GM21619 (cell line): ENCODE data around the gene SIGLEC12.
"Not testable (repeated sequence)": the region's sequence is repeated elsewhere in the genome, so short reads cannot be mapped to it uniquely, and the experiment has no call there.

Experiments used
- ATAC-seq: cut with Tn5 transposase; IDR thresholded peaks from one replicate; pipeline ENCODE4 v1.9.1; 2021; ENCODE audit not compliant: unreplicated experiment

SIGLEC12 gene

GRCh38 chr19:51524666-51525264 is 23.2 kb upstream of the SIGLEC12 start:
- no peak for ATAC-seq

GRCh38 chr19:51521781-51522180 is 20.2 kb upstream of the SIGLEC12 start:
- no peak for ATAC-seq

- ATAC-seq: no peak
Measured at GRCh38 chr19:51521357-51521756, 19.8 kb upstream of the SIGLEC12 start.

- no peak for ATAC-seq
Measured at GRCh38 chr19:51520728-51521127, 19.1 kb upstream of the SIGLEC12 start.

- no peak for ATAC-seq
Measured at GRCh38 chr19:51514866-51515481, 13.4 kb upstream of the SIGLEC12 start.

- no peak for ATAC-seq
Measured at GRCh38 chr19:51513968-51514367, 12.4 kb upstream of the SIGLEC12 start.

GRCh38 chr19:51511353-51511752 is 9.8 kb upstream of the SIGLEC12 start:
- no peak for ATAC-seq

GRCh38 chr19:51509823-51510660 is 8.4 kb upstream of the SIGLEC12 start:
- ATAC-seq: no peak

- ATAC-seq: no peak
Measured at GRCh38 chr19:51508059-51508733, 6.6 kb upstream of the SIGLEC12 start.

- no peak for ATAC-seq
Measured at GRCh38 chr19:51507640-51508058, 6.0 kb upstream of the SIGLEC12 start.

- no peak for ATAC-seq
Measured at GRCh38 chr19:51507192-51507591, 5.6 kb upstream of the SIGLEC12 start.

GRCh38 chr19:51505904-51506303 is 4.3 kb upstream of the SIGLEC12 start:
- ATAC-seq: no peak

- no peak for ATAC-seq
Measured at GRCh38 chr19:51503896-51504295, 2.3 kb upstream of the SIGLEC12 start.

- no peak for ATAC-seq
Measured at GRCh38 chr19:51503286-51503817, 1.8 kb upstream of the SIGLEC12 start.

- not testable (repeated sequence) for ATAC-seq
Measured at GRCh38 chr19:51500931-51501330, 669 bp downstream of the SIGLEC12 start.

- ATAC-seq: no peak
Measured at GRCh38 chr19:51497666-51498065, 3.9 kb downstream of the SIGLEC12 start.

GRCh38 chr19:51493776-51494175 is 7.8 kb downstream of the SIGLEC12 start:
- no peak for ATAC-seq

GRCh38 chr19:51491586-51491985 is 10.0 kb downstream of the SIGLEC12 start:
- no peak for ATAC-seq

GRCh38 chr19:51490676-51491075 is 10.9 kb downstream of the SIGLEC12 start:
- ATAC-seq: no peak

- no peak for ATAC-seq
Measured at GRCh38 chr19:51489113-51489512, 12.5 kb downstream of the SIGLEC12 start.

- ATAC-seq: no peak
Measured at GRCh38 chr19:51488491-51488890, 13.1 kb downstream of the SIGLEC12 start.
